Memory B cell (primary cell): ENCODE measurements around the gene HNRNPK.
"Not testable (repeated sequence)": the region's sequence is repeated elsewhere in the genome, so short reads cannot be mapped to it uniquely, and the experiment has no call there.

Source experiments
- ATAC-seq: fragments of 150-1000 bp; cut with Tn5 transposase; 2 replicates; pipeline ENCODE4 v1.10.0; 2021; ENCODE audit warnings: low read depth, mild to moderate bottlenecking, moderate library complexity
- DNase-seq, 2 donors: peaks; one replicate each; pipeline ENCODE4 v3.0.0; 2022; ENCODE audit warnings: low spot score in 2 of 2
- H3K27ac Mint-ChIP-seq: one replicate; pipeline ENCODE4 v1.8.0; 2022; ENCODE audit warnings: mild to moderate bottlenecking, moderate library complexity, mixed read lengths
- H3K27me3 Mint-ChIP-seq: one replicate; pipeline ENCODE4 v1.8.0; 2022; ENCODE audit warnings: mixed read lengths
- H3K36me3 Mint-ChIP-seq: one replicate; pipeline ENCODE4 v1.8.0; 2022; ENCODE audit warnings: mild to moderate bottlenecking, mixed read lengths
- H3K4me1 Mint-ChIP-seq: one replicate; pipeline ENCODE4 v1.8.0; 2022; ENCODE audit warnings: mixed read lengths
- H3K4me3 Mint-ChIP-seq: one replicate; pipeline ENCODE4 v1.8.0; 2022; ENCODE audit warnings: mild to moderate bottlenecking, moderate library complexity, mixed read lengths
- H3K9me3 Mint-ChIP-seq: one replicate; pipeline ENCODE4 v1.8.0; 2022; ENCODE audit warnings: mixed read lengths

Gene HNRNPK

GRCh38 chr9:83965350-83966208, 14.4 kb downstream of the HNRNPK start:
- Mint-ChIP-seq H3K27me3 (no peaks in the 10 kb centered on the region), H3K9me3 (no peaks in the 10 kb centered on the region), H3K27ac (peak overlapping the region; percentile 58), H3K4me3 (no peak overlapping the region), H3K36me3 (peaks cover 15% of the 10 kb centered on the region), H3K4me1 (peaks cover 9% of the 10 kb centered on the region)
- ATAC-seq (peak; percentile 14), DNase-seq (no peak)

GRCh38 chr9:83964973-83965349, 15.1 kb downstream of the HNRNPK start:
- DNase-seq (no peak), ATAC-seq (peak; percentile 26)
- H3K27me3 Mint-ChIP-seq = no peaks in the 10 kb centered on the region
- peak overlapping the region; percentile 22 for H3K27ac Mint-ChIP-seq
- no peak overlapping the region for H3K4me3 Mint-ChIP-seq
- H3K36me3 Mint-ChIP-seq = peaks cover 12% of the 10 kb centered on the region
- H3K4me1 Mint-ChIP-seq = peaks cover 9% of the 10 kb centered on the region
- no peaks in the 10 kb centered on the region for H3K9me3 Mint-ChIP-seq

DNA sequence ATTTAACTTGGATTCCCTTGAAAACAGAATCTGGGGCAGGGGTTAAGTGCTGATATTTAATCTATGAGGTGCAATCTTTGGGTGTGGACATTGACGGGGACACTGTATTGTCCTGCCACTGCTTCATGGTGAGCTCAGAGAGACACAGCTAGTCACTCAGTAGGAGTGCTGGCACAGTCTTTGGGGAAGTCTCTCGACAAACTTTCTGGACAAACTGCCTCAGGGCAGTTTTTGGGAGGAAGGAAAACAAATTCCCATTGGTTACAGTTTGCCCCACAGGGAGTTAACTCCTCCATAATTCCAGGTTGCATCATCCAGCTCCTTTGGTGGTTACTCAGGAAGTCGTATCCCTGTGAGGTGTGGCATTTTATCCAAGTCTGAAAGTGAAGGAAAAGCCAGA, 17.9 kb downstream of the HNRNPK start:
- peaks cover 3% of the 10 kb centered on the region for H3K36me3 Mint-ChIP-seq
- no peak for DNase-seq
- H3K27ac Mint-ChIP-seq = no peak overlapping the region
- H3K4me3 Mint-ChIP-seq = no peak overlapping the region
- H3K9me3 Mint-ChIP-seq = no peaks in the 10 kb centered on the region
- peaks cover 6% of the 10 kb centered on the region for H3K4me1 Mint-ChIP-seq
- no peaks in the 10 kb centered on the region for H3K27me3 Mint-ChIP-seq
- no peak for ATAC-seq

DNA sequence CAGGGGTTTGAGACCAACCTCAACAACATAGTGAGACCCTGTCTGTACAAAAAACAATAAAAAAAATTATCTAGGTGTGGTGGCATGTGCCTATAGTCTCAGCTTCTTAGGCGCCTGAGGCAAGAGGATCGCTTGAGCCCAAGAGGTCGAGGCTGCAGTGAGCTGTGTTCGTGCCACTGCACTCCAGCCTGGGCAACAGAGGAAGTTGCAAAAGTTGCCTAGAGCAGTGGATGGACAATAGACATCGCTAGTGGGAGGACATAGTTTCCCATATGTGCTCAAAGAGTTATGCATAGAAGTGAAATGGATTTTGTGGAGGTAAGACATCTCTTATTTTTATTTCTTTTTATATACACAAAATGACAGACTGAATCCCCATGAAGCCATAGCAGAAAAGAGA, 19.0 kb downstream of the HNRNPK start:
- Mint-ChIP-seq H3K4me3 (no peak overlapping the region), H3K27ac (no peak overlapping the region), H3K36me3 (no peaks in the 10 kb centered on the region), H3K4me1 (peaks cover 8% of the 10 kb centered on the region), H3K9me3 (no peaks in the 10 kb centered on the region), H3K27me3 (no peaks in the 10 kb centered on the region)
- ATAC-seq = no peak
- DNase-seq = no peak

- Mint-ChIP-seq H3K4me1 (peaks cover 9% of the 10 kb centered on the region), H3K27me3 (no peaks in the 10 kb centered on the region), H3K9me3 (no peaks in the 10 kb centered on the region), H3K4me3 (no peak overlapping the region), H3K36me3 (peaks cover 3% of the 10 kb centered on the region), H3K27ac (no peak overlapping the region)
- ATAC-seq (no peak), DNase-seq (no peak)
These were observed 21.0 kb downstream of the HNRNPK start for GRCh38 chr9:83959061-83959460.

GRCh38 chr9:83957248-83957513, 22.8 kb downstream of the HNRNPK start:
- H3K4me3 Mint-ChIP-seq = peak overlapping the region; percentile 97
- H3K4me1 Mint-ChIP-seq = peaks cover 9% of the 10 kb centered on the region

GRCh38 chr9:83956436-83957247, 23.4 kb downstream of the HNRNPK start:
- H3K9me3 Mint-ChIP-seq = no peaks in the 10 kb centered on the region
- H3K36me3 Mint-ChIP-seq = peaks cover 3% of the 10 kb centered on the region
- ATAC-seq (peak; percentile 72), DNase-seq (peak; percentile 18 to 34)
- H3K27ac Mint-ChIP-seq = peak overlapping the region; percentile 88
- no peaks in the 10 kb centered on the region for H3K27me3 Mint-ChIP-seq
- H3K4me1 Mint-ChIP-seq = peaks cover 9% of the 10 kb centered on the region
- H3K4me3 Mint-ChIP-seq = peak overlapping the region; percentile 97

More at GRCh38 chr9:83957248-83957513, 22.8 kb downstream of the HNRNPK start:
- no peaks in the 10 kb centered on the region for H3K27me3 Mint-ChIP-seq
- ATAC-seq (no peak), DNase-seq (no peak)
- no peaks in the 10 kb centered on the region for H3K9me3 Mint-ChIP-seq
- peak overlapping the region; percentile 88 for H3K27ac Mint-ChIP-seq
- H3K36me3 Mint-ChIP-seq = peaks cover 3% of the 10 kb centered on the region

GRCh38 chr9:83956086-83956435, 24.0 kb downstream of the HNRNPK start:
- H3K9me3 Mint-ChIP-seq = no peaks in the 10 kb centered on the region
- peaks cover 3% of the 10 kb centered on the region for H3K36me3 Mint-ChIP-seq
- H3K4me3 Mint-ChIP-seq = peak overlapping the region; percentile 97
- no peaks in the 10 kb centered on the region for H3K27me3 Mint-ChIP-seq
- peaks cover 9% of the 10 kb centered on the region for H3K4me1 Mint-ChIP-seq
- peak overlapping the region; percentile 88 for H3K27ac Mint-ChIP-seq
- peak; percentile 18 to 25 for DNase-seq
- peak; percentile 63 for ATAC-seq

- ATAC-seq, H3K27ac Mint-ChIP-seq, DNase-seq, H3K9me3 Mint-ChIP-seq, H3K27me3 Mint-ChIP-seq, H3K36me3 Mint-ChIP-seq, H3K4me1 Mint-ChIP-seq, H3K4me3 Mint-ChIP-seq: not testable (repeated sequence)
These were observed 31.9 kb downstream of the HNRNPK start for GRCh38 chr9:83948096-83948495.

GRCh38 chr9:83940590-83941303, 39.3 kb downstream of the HNRNPK start:
- no peaks in the 10 kb centered on the region for H3K27me3 Mint-ChIP-seq
- no peak overlapping the region for H3K4me3 Mint-ChIP-seq
- H3K36me3 Mint-ChIP-seq = peaks cover 16% of the 10 kb centered on the region
- no peaks in the 10 kb centered on the region for H3K9me3 Mint-ChIP-seq
- no peak for ATAC-seq
- no peak for DNase-seq
- H3K27ac Mint-ChIP-seq = peak overlapping the region; percentile 42
- H3K4me1 Mint-ChIP-seq = no peaks in the 10 kb centered on the region

GRCh38 chr9:83937861-83938455, 42.1 kb downstream of the HNRNPK start:
- H3K9me3 Mint-ChIP-seq = no peaks in the 10 kb centered on the region
- DNase-seq (peak; percentile 40 to 70), ATAC-seq (peak; percentile 68)
- H3K27me3 Mint-ChIP-seq = no peaks in the 10 kb centered on the region
- H3K4me1 Mint-ChIP-seq = no peaks in the 10 kb centered on the region
- peaks cover 10% of the 10 kb centered on the region for H3K36me3 Mint-ChIP-seq
- no peak overlapping the region for H3K27ac Mint-ChIP-seq
- H3K4me3 Mint-ChIP-seq = no peak overlapping the region

GRCh38 chr9:83936523-83936922, 43.5 kb downstream of the HNRNPK start:
- ATAC-seq = no peak
- Mint-ChIP-seq H3K36me3 (peaks cover 3% of the 10 kb centered on the region), H3K27me3 (no peaks in the 10 kb centered on the region), H3K27ac (no peak overlapping the region), H3K4me1 (no peaks in the 10 kb centered on the region), H3K9me3 (no peaks in the 10 kb centered on the region), H3K4me3 (no peak overlapping the region)
- DNase-seq = no peak

DNA sequence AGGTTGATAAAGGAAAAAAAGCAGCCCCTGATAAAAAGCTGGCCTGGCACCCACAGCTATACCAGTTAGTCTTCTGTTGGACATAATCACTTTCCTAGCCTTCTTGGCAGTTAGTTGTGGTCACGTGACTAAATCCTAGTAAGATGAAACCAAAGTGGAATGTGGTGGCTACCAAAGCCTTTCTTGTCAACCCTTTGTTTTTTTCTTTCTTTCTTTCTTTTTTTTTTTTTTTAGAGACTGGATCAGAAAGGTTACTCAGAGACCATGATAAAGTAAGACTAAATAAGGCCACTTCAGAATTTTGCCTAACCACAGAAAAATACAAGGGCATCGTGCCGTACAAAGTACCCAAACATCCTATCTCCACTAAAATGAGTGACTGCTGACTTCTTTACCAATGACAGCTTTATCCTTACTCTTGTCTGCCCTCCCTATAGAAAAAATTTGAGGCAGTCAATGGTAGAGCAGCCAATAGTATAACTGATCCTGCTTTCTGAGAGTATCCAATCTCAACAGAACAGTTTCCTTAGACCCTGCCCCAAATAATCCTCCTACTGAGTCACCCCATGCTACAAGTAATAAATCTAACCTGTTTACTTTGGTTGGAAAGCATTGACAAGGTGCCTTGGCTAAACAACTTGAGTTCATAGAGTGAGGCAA, 44.6 kb downstream of the HNRNPK start:
- no peaks in the 10 kb centered on the region for H3K36me3 Mint-ChIP-seq
- H3K4me1 Mint-ChIP-seq = no peaks in the 10 kb centered on the region
- no peak overlapping the region for H3K27ac Mint-ChIP-seq
- DNase-seq (no peak), ATAC-seq (no peak)
- H3K4me3 Mint-ChIP-seq = no peak overlapping the region
- H3K27me3 Mint-ChIP-seq = no peaks in the 10 kb centered on the region
- no peaks in the 10 kb centered on the region for H3K9me3 Mint-ChIP-seq
